Liver (tissue), 9 donors: ENCODE measurements around the gene TSHR. TPM values are rescaled to one million over a fixed set of nuclear protein-coding genes. Genes with fewer than 3 reads are reported as not detected.

Source experiments
- DNase-seq: peaks from one replicate; pipeline ENCODE4 v3.0.0-alpha.2; 2017; ENCODE audit warnings: low spot score
- H3K27ac ChIP-seq, 2 donors: one replicate each; pipeline ENCODE4 v1.7.0; 2013; ENCODE audit warnings: inconsistent platforms in 2 of 2, low read length in 2 of 2, control low read depth in 1 of 2, low read depth in 1 of 2, mild to moderate bottlenecking in 1 of 2
- H3K27me3 ChIP-seq, 4 donors: one replicate each; pipeline versions ENCODE4 v1.6.1 to v1.7.0; 2013; ENCODE audit warnings: low read length in 3 of 4, inconsistent platforms in 1 of 4, mild to moderate bottlenecking in 1 of 4, moderate library complexity in 1 of 4; ENCODE audit not compliant: control insufficient read depth in 4 of 4, insufficient read depth in 4 of 4
- H3K36me3 ChIP-seq, 4 donors: one replicate each; pipeline versions ENCODE4 v1.6.1 to v1.7.0; 2013; ENCODE audit warnings: low read length in 3 of 4, mild to moderate bottlenecking in 3 of 4, low read depth in 1 of 4, moderate library complexity in 1 of 4; ENCODE audit not compliant: control insufficient read depth in 4 of 4, insufficient read depth in 3 of 4
- H3K4me1 ChIP-seq, 4 donors: one replicate each; pipeline versions ENCODE4 v1.6.1 to v1.7.0; 2013; ENCODE audit warnings: low read length in 3 of 4, mild to moderate bottlenecking in 3 of 4, moderate library complexity in 1 of 4; ENCODE audit not compliant: control insufficient read depth in 4 of 4, insufficient read depth in 4 of 4
- H3K4me3 ChIP-seq, 3 donors: one replicate each; pipeline versions ENCODE4 v1.6.1 to v1.7.0; 2013; ENCODE audit warnings: low read length in 3 of 3, control low read depth in 1 of 3, low read depth in 1 of 3, mild to moderate bottlenecking in 1 of 3
- H3K9ac ChIP-seq, 2 donors: one replicate each; pipeline ENCODE4 v1.7.0; 2013; ENCODE audit warnings: low read length in 2 of 2, mild to moderate bottlenecking in 2 of 2, moderate library complexity in 2 of 2, control low read depth in 1 of 2, low read depth in 1 of 2
- H3K9me3 ChIP-seq, 4 donors: one replicate each; pipeline versions ENCODE4 v1.6.1 to v1.7.0; 2013; ENCODE audit warnings: low read length in 3 of 4; ENCODE audit not compliant: control insufficient read depth in 4 of 4
- ATF3 ChIP-seq: IDR thresholded peaks from 2 replicates; pipeline ENCODE4 v1.6.1; 2016; ENCODE audit warnings: antibody characterized with exemption
- FOXA2 ChIP-seq: IDR thresholded peaks from 2 replicates; pipeline ENCODE4 v1.6.1; 2016; ENCODE audit warnings: antibody characterized with exemption
- GABPA ChIP-seq, 2 donors: IDR thresholded peaks in 1 of 2; conservative IDR thresholded peaks in 1 of 2; 2 replicates each; pipeline ENCODE4 v1.6.1; 2016; ENCODE audit warnings: antibody characterized with exemption in 2 of 2, mild to moderate bottlenecking in 1 of 2, moderate library complexity in 1 of 2
- HNF4A ChIP-seq, 2 donors: conservative IDR thresholded peaks; 2 replicates each; pipeline ENCODE4 v1.6.1; 2016; ENCODE audit warnings: antibody characterized with exemption in 2 of 2, mild to moderate bottlenecking in 2 of 2
- JUND ChIP-seq, 2 donors: IDR thresholded peaks; 2 replicates each; pipeline ENCODE4 v1.6.1; 2016; ENCODE audit warnings: antibody characterized with exemption in 2 of 2
- MAX ChIP-seq: IDR thresholded peaks from 2 replicates; pipeline ENCODE4 v1.6.1; 2016; ENCODE audit warnings: antibody characterized with exemption
- NR2F2 ChIP-seq: IDR thresholded peaks from 2 replicates; pipeline ENCODE4 v1.6.1; 2016; ENCODE audit warnings: antibody characterized with exemption
- RAD21 ChIP-seq, 2 donors: IDR thresholded peaks; 2 replicates each; pipeline ENCODE4 v1.6.1; 2016; ENCODE audit warnings: antibody characterized with exemption in 2 of 2, mild to moderate bottlenecking in 2 of 2
- RXRA ChIP-seq, 2 donors: IDR thresholded peaks; 2 replicates each; pipeline ENCODE4 v1.6.1; 2017 to 2018; ENCODE audit warnings: antibody characterized with exemption in 2 of 2, mild to moderate bottlenecking in 1 of 2
- SP1 ChIP-seq: IDR thresholded peaks from 2 replicates; pipeline ENCODE4 v1.6.1; 2018; ENCODE audit warnings: antibody characterized with exemption, mild to moderate bottlenecking
- TAF1 ChIP-seq: conservative IDR thresholded peaks from 2 replicates; pipeline ENCODE4 v1.6.1; 2016; ENCODE audit warnings: antibody characterized with exemption, mild to moderate bottlenecking
- ZBTB33 ChIP-seq: IDR thresholded peaks from 2 replicates; pipeline ENCODE4 v1.6.1; 2016; ENCODE audit warnings: antibody characterized with exemption
- WGBS: extraction: QIAGEN DNeasy Blood & Tissue Kit; methylation state at CpG from one replicate; pipeline ENCODE4 v1.1.7; 2013; 5-methylcytosine and 5-hydroxymethylcytosine counted together
- polyA plus RNA-seq, 2 donors: library from polyadenylated mRNA; stranded (reverse) in 1 of 2; unstranded in 1 of 2; fragments of 200-250 nt in 1 of 2; fragments of >200 nt in 1 of 2; fragmentation: Nextera tagmentation in 1 of 2; extraction: Ambion mirVana in 1 of 2; gene quantifications; one replicate each; pipeline versions ENCODE4 v1.2.1 to v1.2.3, GENCODE V29; 2013 to 2015
- total RNA-seq, 2 donors: library from RNA; depleted of rRNA; stranded (reverse); fragments of >200 nt; gene quantifications; one replicate each; pipeline ENCODE4 v1.2.3, GENCODE V29; 2014
- TF ChIP-seq, protein P1 (sequence below): fragments of 150-350 bp; IDR thresholded peaks from 2 replicates; pipeline ENCODE4 v1.5.1; 2017; ENCODE audit warnings: improper control_type of control experiment, low read depth, low read length; ENCODE audit not compliant: missing input control
- donor health status: healthy.
- donor health status: healthy.
- donor health status: healthy.
- donor health status: healthy.
- donor health status: healthy.

Gene TSHR
- total and polyA plus RNA-seq, 4 donors, result 0.08 to 3.2 TPM; not detected in 2

DNA sequence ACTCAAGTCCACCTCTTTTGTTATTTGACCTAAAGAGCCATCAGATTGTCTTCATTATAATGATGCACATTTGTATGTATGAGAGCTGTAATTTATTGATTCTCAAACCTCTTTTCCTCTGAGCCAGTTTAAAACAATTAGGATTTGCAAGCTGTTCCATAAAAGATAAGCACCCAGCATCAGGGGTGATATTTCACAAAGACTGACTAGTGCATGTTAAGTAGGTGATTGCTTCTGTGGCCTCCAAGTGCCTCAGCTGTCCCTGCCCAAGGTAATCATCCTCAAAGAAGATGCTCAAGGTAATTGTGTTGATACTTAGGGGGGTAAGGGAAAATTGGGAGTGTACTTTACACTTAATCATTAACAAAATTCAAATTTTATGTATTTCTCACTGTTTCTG lies 32.1 kb upstream of the TSHR start:
- H3K9me3 ChIP-seq, result no peaks in the 10 kb centered on the region
- H3K9ac ChIP-seq, result no peak overlapping the region
- no peaks in the 10 kb centered on the region for H3K36me3 ChIP-seq
- TF ChIP-seq ZBTB33 (no peak), SP1 (no peak)
- no peaks in the 10 kb centered on the region for H3K27me3 ChIP-seq
- no peak overlapping the region for H3K4me3 ChIP-seq
- H3K4me1 ChIP-seq, result no peaks in the 10 kb centered on the region
- no peak for DNase-seq
- H3K27ac ChIP-seq, result no peak overlapping the region

GRCh38 chr14:80924365-80925103 lies 30.9 kb upstream of the TSHR start:
- no peak overlapping the region for H3K27ac ChIP-seq
- no peak overlapping the region for H3K9ac ChIP-seq
- H3K27me3 ChIP-seq, result no peaks in the 10 kb centered on the region
- no peaks in the 10 kb centered on the region for H3K9me3 ChIP-seq
- H3K4me3 ChIP-seq, result no peak overlapping the region
- DNase-seq, result no peak
- H3K4me1 ChIP-seq, result no peaks in the 10 kb centered on the region
- 94% methylated on average over 2 of the region's 2 CpGs for WGBS
- TF ChIP-seq RAD21 (IDR thresholded peaks at IDR 0.05) (no peak), JUND (IDR thresholded peaks at IDR 0.05) (no peak), RXRA (IDR thresholded peaks at IDR 0.05) (no peak), ZBTB33 (no peak), MAX (no peak), FOXA2 (no peak), GABPA (IDR thresholded peaks at IDR 0.05 in 1 of 2, conservative IDR thresholded peaks at IDR 0.05 in 1 of 2) (no peak), TAF1 (no peak), ATF3 (no peak), SP1 (no peak), NR2F2 (no peak), HNF4A (conservative IDR thresholded peaks at IDR 0.05) (no peak)
- TF ChIP-seq, protein P1, sequence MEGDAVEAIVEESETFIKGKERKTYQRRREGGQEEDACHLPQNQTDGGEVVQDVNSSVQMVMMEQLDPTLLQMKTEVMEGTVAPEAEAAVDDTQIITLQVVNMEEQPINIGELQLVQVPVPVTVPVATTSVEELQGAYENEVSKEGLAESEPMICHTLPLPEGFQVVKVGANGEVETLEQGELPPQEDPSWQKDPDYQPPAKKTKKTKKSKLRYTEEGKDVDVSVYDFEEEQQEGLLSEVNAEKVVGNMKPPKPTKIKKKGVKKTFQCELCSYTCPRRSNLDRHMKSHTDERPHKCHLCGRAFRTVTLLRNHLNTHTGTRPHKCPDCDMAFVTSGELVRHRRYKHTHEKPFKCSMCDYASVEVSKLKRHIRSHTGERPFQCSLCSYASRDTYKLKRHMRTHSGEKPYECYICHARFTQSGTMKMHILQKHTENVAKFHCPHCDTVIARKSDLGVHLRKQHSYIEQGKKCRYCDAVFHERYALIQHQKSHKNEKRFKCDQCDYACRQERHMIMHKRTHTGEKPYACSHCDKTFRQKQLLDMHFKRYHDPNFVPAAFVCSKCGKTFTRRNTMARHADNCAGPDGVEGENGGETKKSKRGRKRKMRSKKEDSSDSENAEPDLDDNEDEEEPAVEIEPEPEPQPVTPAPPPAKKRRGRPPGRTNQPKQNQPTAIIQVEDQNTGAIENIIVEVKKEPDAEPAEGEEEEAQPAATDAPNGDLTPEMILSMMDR, result no peak
- no peaks in the 10 kb centered on the region for H3K36me3 ChIP-seq
